ENCODE results near the gene BCAR1. TPM values are rescaled to one million over a fixed set of nuclear protein-coding genes. Genes with fewer than 3 reads are reported as not detected.

BCAR1 gene
- polyA plus RNA-seq, 1 donor from 2014 or later: 39.1 TPM

DNA sequence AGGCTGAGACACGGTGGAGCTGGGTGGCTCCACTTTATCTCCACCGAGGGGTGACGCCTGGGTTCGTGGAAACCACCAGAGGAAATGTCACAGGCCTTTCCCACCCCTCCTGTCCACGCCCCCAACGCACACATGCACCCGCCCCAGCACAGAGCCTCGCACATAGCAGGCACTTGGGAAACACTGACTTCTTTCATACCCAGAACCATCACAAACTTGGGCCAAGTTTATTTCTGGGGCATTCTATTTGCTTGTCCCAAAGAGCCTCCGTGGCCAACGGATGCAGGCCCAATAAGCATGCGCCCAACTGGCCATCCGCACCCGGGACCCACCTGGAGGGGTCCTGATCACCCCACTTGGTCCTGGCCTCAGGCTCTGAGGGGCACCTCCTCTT lies 3.3 kb downstream of the BCAR1 start:
- Histone ChIP-seq H3F3A (ENCODE audit: insufficient read depth, low read length, poor library complexity, severe bottlenecking) (no peaks in the 10 kb centered on the region), H3K4me3 (ENCODE audit: low read length) (no peak overlapping the region), H3K79me2 (replicated peaks; ENCODE audit: insufficient read depth, low read length) (peaks cover 32% of the 10 kb centered on the region), H4K20me1 (ENCODE audit: insufficient read depth) (peaks cover 10% of the 10 kb centered on the region), H3K4me2 (ENCODE audit: low read length) (no peak overlapping the region), H3K36me3 (ENCODE audit: insufficient read depth, low read length) (no peaks in the 10 kb centered on the region), H3K27ac (ENCODE audit: low read length) (no peak overlapping the region), H3K9ac (ENCODE audit: low read length) (no peak overlapping the region), H2AFZ (ENCODE audit: low read depth, low read length) (no peak overlapping the region), H3K9me3 (ENCODE audit: low read length) (no peaks in the 10 kb centered on the region), H3K9me2 (ENCODE audit: insufficient read depth, low read length) (no peaks in the 10 kb centered on the region), H3K27me3 (ENCODE audit: insufficient read depth, low read depth, low read length) (no peaks in the 10 kb centered on the region)
- TF ChIP-seq TAF1 (IDR thresholded peaks at IDR 0.05; ENCODE audit: low read depth) (no peak), MXI1 (conservative IDR thresholded peaks at IDR 0.05; ENCODE audit: poor library complexity, severe bottlenecking) (no peak), POLR2AphosphoS5 (IDR thresholded peaks at IDR 0.05) (no peak), SMC3 (conservative IDR thresholded peaks at IDR 0.05; ENCODE audit: poor library complexity) (no peak), EZH2 (IDR thresholded peaks at IDR 0.05; ENCODE audit: borderline replicate concordance, insufficient read depth, low read length, poor library complexity, severe bottlenecking) (no peak), RAD21 (conservative IDR thresholded peaks at IDR 0.05) (no peak), EP300 (conservative IDR thresholded peaks at IDR 0.05; ENCODE audit: poor library complexity, severe bottlenecking) (no peak)
- TF ChIP-seq, protein P1, sequence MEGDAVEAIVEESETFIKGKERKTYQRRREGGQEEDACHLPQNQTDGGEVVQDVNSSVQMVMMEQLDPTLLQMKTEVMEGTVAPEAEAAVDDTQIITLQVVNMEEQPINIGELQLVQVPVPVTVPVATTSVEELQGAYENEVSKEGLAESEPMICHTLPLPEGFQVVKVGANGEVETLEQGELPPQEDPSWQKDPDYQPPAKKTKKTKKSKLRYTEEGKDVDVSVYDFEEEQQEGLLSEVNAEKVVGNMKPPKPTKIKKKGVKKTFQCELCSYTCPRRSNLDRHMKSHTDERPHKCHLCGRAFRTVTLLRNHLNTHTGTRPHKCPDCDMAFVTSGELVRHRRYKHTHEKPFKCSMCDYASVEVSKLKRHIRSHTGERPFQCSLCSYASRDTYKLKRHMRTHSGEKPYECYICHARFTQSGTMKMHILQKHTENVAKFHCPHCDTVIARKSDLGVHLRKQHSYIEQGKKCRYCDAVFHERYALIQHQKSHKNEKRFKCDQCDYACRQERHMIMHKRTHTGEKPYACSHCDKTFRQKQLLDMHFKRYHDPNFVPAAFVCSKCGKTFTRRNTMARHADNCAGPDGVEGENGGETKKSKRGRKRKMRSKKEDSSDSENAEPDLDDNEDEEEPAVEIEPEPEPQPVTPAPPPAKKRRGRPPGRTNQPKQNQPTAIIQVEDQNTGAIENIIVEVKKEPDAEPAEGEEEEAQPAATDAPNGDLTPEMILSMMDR (IDR thresholded peaks at IDR 0.05; ENCODE audit: poor library complexity, severe bottlenecking): no peak
- TF ChIP-seq, protein P2, sequence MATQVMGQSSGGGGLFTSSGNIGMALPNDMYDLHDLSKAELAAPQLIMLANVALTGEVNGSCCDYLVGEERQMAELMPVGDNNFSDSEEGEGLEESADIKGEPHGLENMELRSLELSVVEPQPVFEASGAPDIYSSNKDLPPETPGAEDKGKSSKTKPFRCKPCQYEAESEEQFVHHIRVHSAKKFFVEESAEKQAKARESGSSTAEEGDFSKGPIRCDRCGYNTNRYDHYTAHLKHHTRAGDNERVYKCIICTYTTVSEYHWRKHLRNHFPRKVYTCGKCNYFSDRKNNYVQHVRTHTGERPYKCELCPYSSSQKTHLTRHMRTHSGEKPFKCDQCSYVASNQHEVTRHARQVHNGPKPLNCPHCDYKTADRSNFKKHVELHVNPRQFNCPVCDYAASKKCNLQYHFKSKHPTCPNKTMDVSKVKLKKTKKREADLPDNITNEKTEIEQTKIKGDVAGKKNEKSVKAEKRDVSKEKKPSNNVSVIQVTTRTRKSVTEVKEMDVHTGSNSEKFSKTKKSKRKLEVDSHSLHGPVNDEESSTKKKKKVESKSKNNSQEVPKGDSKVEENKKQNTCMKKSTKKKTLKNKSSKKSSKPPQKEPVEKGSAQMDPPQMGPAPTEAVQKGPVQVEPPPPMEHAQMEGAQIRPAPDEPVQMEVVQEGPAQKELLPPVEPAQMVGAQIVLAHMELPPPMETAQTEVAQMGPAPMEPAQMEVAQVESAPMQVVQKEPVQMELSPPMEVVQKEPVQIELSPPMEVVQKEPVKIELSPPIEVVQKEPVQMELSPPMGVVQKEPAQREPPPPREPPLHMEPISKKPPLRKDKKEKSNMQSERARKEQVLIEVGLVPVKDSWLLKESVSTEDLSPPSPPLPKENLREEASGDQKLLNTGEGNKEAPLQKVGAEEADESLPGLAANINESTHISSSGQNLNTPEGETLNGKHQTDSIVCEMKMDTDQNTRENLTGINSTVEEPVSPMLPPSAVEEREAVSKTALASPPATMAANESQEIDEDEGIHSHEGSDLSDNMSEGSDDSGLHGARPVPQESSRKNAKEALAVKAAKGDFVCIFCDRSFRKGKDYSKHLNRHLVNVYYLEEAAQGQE (IDR thresholded peaks at IDR 0.05; ENCODE audit: borderline replicate concordance): no peak

DNA sequence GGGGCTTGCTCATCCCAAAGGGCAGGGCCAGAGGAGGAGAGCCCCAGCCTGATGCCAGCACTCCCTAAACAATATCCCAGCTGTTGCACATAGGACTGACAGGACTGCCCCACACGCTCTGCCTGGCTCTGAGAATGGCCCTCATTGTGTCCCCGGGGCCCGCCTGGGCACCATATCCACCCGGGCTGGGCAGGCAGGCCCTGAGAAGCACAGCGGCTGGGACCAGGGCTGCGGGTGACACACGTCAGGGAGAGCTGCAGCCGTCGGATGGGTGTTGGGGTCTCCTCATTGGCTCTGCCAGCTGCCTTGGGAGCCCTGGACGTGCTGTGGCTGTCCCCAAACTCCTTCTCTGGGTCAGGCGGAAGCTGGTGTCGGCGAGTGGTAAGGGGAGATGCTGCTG lies 4.2 kb downstream of the BCAR1 start:
- no peak overlapping the region for H3K4me3 ChIP-seq (ENCODE audit: low read length)
- no peaks in the 10 kb centered on the region for H3K27me3 ChIP-seq (ENCODE audit: insufficient read depth, low read depth, low read length)
- no peak overlapping the region for H2AFZ ChIP-seq (ENCODE audit: low read depth, low read length)
- peaks cover 32% of the 10 kb centered on the region for H3K79me2 ChIP-seq (replicated peaks; ENCODE audit: insufficient read depth, low read length)
- H3K9me3 ChIP-seq (ENCODE audit: low read length): no peaks in the 10 kb centered on the region
- no peaks in the 10 kb centered on the region for H3K9me2 ChIP-seq (ENCODE audit: insufficient read depth, low read length)
- H3K27ac ChIP-seq (ENCODE audit: low read length): no peak overlapping the region
- H3K9ac ChIP-seq (ENCODE audit: low read length): no peak overlapping the region
- no peak overlapping the region for H3K4me2 ChIP-seq (ENCODE audit: low read length)
- H3K36me3 ChIP-seq (ENCODE audit: insufficient read depth, low read length): no peaks in the 10 kb centered on the region
- peaks cover 10% of the 10 kb centered on the region for H4K20me1 ChIP-seq (ENCODE audit: insufficient read depth)
- no peak for TF ChIP-seq POLR2AphosphoS5 (IDR thresholded peaks at IDR 0.05)
- no peak for TF ChIP-seq RAD21 (conservative IDR thresholded peaks at IDR 0.05)
- TF ChIP-seq EP300 (conservative IDR thresholded peaks at IDR 0.05; ENCODE audit: poor library complexity, severe bottlenecking): no peak
- no peak for TF ChIP-seq MXI1 (conservative IDR thresholded peaks at IDR 0.05; ENCODE audit: poor library complexity, severe bottlenecking)
- no peak for TF ChIP-seq TAF1 (IDR thresholded peaks at IDR 0.05; ENCODE audit: low read depth)
- TF ChIP-seq SMC3 (conservative IDR thresholded peaks at IDR 0.05; ENCODE audit: poor library complexity): no peak
- TF ChIP-seq, protein P1 (IDR thresholded peaks at IDR 0.05; ENCODE audit: poor library complexity, severe bottlenecking): no peak
- TF ChIP-seq, protein P2 (IDR thresholded peaks at IDR 0.05; ENCODE audit: borderline replicate concordance): no peak
- no peak for TF ChIP-seq EZH2 (IDR thresholded peaks at IDR 0.05; ENCODE audit: borderline replicate concordance, insufficient read depth, low read length, poor library complexity, severe bottlenecking)
- no peaks in the 10 kb centered on the region for H3F3A ChIP-seq (ENCODE audit: insufficient read depth, low read length, poor library complexity, severe bottlenecking)

Data from neural cell (in vitro differentiated cells).